Calu3 (cell line): ENCODE measurements around the gene CDC42EP1. TPM values are rescaled to one million over a fixed set of nuclear protein-coding genes. Genes with fewer than 3 reads are reported as not detected.
"Not testable (repeated sequence)": the region's sequence is repeated elsewhere in the genome, so short reads cannot be mapped to it uniquely, and the experiment has no call there.

Experiments
- BruUV-seq: library from RNA; stranded (reverse); fragments of 400-500 nt; replicated peaks from 2 replicates; lab custom pipeline; 2021; lab: Mats Ljungman, UMichigan
- CTCF ChIA-PET: fragments of 300-600 bp; sonication (Branson Sonifier 250); formaldehyde crosslinking; loops from one replicate; lab custom pipeline; 2022; ENCODE audit warnings: antibody characterized with exemption; lab: Charles Lee
- DNase-seq: peaks from one replicate; pipeline ENCODE4 v3.0.0; 2022
- H3K27ac Mint-ChIP-seq: one replicate; pipeline ENCODE4 v1.8.0; 2022; ENCODE audit warnings: mixed read lengths; ENCODE audit not compliant: unreplicated experiment
- H3K27me3 Mint-ChIP-seq: one replicate; pipeline ENCODE4 v1.8.0; 2022; ENCODE audit warnings: mixed read lengths; ENCODE audit not compliant: unreplicated experiment
- H3K36me3 Mint-ChIP-seq: one replicate; pipeline ENCODE4 v1.8.0; 2022; ENCODE audit warnings: mild to moderate bottlenecking, moderate library complexity, mixed read lengths; ENCODE audit not compliant: insufficient read depth, unreplicated experiment
- H3K4me1 Mint-ChIP-seq: one replicate; pipeline ENCODE4 v1.8.0; 2022; ENCODE audit warnings: mild to moderate bottlenecking, low read depth, mixed read lengths; ENCODE audit not compliant: unreplicated experiment
- H3K4me3 Mint-ChIP-seq: one replicate; pipeline ENCODE4 v1.8.0; 2022; ENCODE audit warnings: mild to moderate bottlenecking, low read depth, moderate library complexity, mixed read lengths; ENCODE audit not compliant: unreplicated experiment
- H3K9me3 Mint-ChIP-seq: one replicate; pipeline ENCODE4 v1.8.0; 2022; ENCODE audit warnings: low read depth, mixed read lengths; ENCODE audit not compliant: unreplicated experiment
- intact Hi-C: fragments of 100-400 bp; cut with micrococcal nuclease; formaldehyde crosslinking; loops from one replicate; pipeline ENCODE4 v1.10.0; 2022; ENCODE audit not compliant: unreplicated experiment
- total RNA-seq: library from RNA; stranded (reverse); gene quantifications from 2 replicates; pipeline ENCODE4 v1.2.3, GENCODE V29; 2022
- TF ChIP-seq, protein P1 (sequence below): fragments of 200-600 bp; IDR thresholded peaks from one replicate; pipeline ENCODE4 v1.8.0; 2022; ENCODE audit warnings: antibody characterized with exemption; ENCODE audit not compliant: unreplicated experiment

CDC42EP1 gene
- total RNA-seq, 1 experiment from 2014 or later, result 162 TPM

DNA sequence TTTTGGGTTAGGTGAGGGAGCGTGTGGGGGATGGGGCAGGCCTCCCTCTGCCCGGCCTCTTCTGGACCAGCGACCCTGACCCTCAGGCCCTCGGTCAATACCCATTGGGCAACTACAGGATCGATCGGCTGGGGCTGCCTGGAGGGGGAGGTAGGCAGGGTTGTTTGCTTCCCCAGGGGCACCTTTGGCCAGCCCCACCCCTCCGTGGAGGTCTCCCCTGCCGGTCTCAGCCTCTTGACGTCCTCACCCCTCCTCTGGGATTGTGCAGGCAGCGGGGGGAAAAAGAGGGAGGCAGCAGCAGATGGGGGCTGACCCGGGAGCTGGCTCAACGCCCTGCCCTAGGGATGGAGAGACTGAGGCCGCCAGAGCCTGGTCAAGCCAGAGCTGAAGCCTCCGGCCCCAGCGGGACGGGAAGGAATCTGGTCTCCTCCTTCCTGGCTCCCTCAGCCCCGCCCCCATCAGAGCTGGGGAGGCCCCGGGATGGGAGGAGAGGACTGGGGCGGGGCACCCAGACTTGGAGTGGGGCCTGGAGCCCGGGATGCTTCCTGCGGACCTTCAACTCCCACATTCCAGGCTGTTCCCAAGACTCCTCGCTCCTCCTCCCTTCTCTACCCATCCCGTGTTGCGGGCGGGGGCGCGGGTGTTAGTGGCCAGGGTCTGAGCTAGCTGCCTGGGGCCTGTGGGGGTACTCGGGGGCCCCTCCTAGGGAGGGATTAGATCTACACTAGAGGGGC, 14.4 kb upstream of the CDC42EP1 start:
- TF ChIP-seq, protein P1, sequence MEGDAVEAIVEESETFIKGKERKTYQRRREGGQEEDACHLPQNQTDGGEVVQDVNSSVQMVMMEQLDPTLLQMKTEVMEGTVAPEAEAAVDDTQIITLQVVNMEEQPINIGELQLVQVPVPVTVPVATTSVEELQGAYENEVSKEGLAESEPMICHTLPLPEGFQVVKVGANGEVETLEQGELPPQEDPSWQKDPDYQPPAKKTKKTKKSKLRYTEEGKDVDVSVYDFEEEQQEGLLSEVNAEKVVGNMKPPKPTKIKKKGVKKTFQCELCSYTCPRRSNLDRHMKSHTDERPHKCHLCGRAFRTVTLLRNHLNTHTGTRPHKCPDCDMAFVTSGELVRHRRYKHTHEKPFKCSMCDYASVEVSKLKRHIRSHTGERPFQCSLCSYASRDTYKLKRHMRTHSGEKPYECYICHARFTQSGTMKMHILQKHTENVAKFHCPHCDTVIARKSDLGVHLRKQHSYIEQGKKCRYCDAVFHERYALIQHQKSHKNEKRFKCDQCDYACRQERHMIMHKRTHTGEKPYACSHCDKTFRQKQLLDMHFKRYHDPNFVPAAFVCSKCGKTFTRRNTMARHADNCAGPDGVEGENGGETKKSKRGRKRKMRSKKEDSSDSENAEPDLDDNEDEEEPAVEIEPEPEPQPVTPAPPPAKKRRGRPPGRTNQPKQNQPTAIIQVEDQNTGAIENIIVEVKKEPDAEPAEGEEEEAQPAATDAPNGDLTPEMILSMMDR, result no peak
- peaks cover 24% of the 10 kb centered on the region for H3K36me3 Mint-ChIP-seq
- CTCF ChIA-PET, result interaction anchor here (0.7 to 4.0 kb wide), 8 partner anchors 11 to 48 kb away, joined by 3 to 51 read pairs (median 12); no protein-coding TSS in a partner anchor
- no peaks in the 10 kb centered on the region for H3K9me3 Mint-ChIP-seq
- H3K27ac Mint-ChIP-seq, result peak overlapping the region; percentile 30
- peaks cover 58% of the 10 kb centered on the region for H3K4me1 Mint-ChIP-seq
- intact Hi-C loops, result loop anchor here (1.0 kb wide), 1 partner anchor 21 kb away; no protein-coding TSS in a partner anchor
- DNase-seq, result peak; percentile 84
- BruUV-seq, result TSS peak; percentile 67
- H3K27me3 Mint-ChIP-seq, result no peaks in the 10 kb centered on the region
- peak overlapping the region; percentile 46 for H3K4me3 Mint-ChIP-seq

DNA sequence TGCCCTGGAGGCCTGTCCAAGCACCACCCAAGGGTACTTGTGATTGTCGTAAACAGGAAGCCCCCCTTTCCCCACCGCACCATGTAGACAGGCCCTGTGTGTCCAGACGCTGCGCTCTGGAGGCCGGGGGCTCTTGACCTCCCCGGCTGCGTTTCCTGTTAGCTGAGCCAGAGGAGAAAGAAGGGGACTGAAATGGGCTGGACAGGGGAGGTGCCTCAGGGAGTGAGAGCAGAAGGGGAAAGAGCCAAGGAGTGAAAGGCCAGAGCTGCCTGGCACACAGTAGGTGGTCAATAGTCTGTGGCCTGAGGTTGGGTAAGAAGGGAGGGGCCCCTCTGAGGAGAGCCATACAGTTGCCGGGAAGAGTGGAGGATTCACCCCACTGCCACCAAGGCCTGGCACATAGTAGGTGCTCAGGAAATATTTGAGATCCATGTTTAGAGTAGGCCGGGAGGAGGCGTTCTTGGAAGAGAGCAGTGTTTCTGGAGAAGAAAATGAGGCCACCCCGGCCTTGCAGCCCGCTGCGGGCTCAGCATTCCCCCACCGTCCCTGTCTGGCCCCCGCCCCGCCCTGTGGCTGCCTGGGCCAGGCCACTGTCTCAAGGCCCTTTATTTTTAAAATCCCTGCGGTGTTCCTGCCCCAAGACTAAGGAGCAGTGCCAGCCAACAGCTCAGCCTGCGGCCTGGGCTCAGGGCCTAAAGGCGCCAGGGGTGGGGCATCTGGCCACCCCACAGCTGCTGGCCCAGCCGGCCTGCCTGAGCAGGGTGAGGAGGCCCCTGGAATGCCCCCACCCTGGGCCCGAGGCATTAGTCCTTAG, 13.6 kb upstream of the CDC42EP1 start:
- no peaks in the 10 kb centered on the region for H3K27me3 Mint-ChIP-seq
- DNase-seq, result no peak
- H3K4me3 Mint-ChIP-seq, result no peak overlapping the region
- peaks cover 55% of the 10 kb centered on the region for H3K4me1 Mint-ChIP-seq
- intact Hi-C loops, result no loop called here
- H3K36me3 Mint-ChIP-seq, result peaks cover 17% of the 10 kb centered on the region
- no peaks in the 10 kb centered on the region for H3K9me3 Mint-ChIP-seq
- TF ChIP-seq, protein P1, result no peak
- peak overlapping the region; percentile 30 for H3K27ac Mint-ChIP-seq
- CTCF ChIA-PET, result interaction anchor here (0.8 to 4.0 kb wide), 8 partner anchors 11 to 48 kb away, joined by 3 to 51 read pairs (median 12); no protein-coding TSS in a partner anchor
- BruUV-seq, result no TSS peak

DNA sequence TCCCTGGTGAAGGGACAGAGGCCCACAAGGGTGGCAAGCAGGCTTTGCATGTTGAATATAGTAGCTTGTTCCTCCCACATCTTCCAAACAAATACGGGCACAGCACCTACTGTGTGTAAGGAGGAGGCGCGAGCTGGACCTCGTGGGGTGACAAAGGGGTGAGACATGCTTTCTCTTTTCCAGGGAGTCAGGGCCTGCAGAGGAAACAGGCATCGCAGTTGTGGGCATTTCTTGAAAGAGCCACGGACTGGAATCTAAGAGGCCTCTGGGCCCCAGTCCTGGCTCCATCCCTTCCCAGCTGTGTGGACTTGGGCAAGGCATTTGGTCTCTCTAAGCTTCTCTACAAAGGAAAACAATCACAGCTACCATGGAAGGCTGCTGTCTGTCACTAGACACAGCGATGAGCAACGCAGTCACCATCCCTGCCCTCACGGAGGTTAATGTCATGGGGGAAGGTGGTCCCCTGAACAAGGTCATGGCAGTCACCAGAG, 13.0 kb upstream of the CDC42EP1 start:
- Mint-ChIP-seq H3K36me3 (peaks cover 15% of the 10 kb centered on the region), H3K4me1 (peaks cover 53% of the 10 kb centered on the region), H3K9me3 (no peaks in the 10 kb centered on the region), H3K27me3 (no peaks in the 10 kb centered on the region), H3K4me3 (no peak overlapping the region), H3K27ac (peak overlapping the region; percentile 30)
- CTCF ChIA-PET, result interaction anchor here (1.2 to 4.0 kb wide), 3 partner anchors 15 to 45 kb away, joined by 5 to 51 read pairs (median 25); no protein-coding TSS in a partner anchor
- no TSS peak for BruUV-seq
- intact Hi-C loops, result no loop called here
- DNase-seq, result no peak
- TF ChIP-seq, protein P1, result no peak

DNA sequence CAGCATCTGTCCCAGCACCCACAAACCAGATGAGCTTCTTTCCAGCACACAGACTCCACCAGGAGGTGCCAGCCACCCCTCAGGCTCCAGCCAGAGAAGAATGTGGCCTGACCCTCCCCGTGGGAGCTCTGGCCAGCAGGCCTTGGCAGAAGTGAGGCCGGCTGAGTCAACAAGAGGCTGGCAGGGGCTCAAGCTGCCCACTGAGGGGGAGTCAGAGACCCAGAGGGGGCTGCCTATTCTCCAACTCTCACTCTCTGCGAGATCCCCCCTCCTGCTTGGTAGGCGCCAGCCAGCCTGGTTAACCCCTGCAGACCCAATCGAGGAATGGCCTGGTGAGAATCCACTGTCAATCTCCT, 10.6 kb upstream of the CDC42EP1 start:
- peak; percentile 72 for DNase-seq
- Mint-ChIP-seq H3K27ac (no peak overlapping the region), H3K4me1 (peaks cover 49% of the 10 kb centered on the region), H3K27me3 (no peaks in the 10 kb centered on the region), H3K36me3 (peaks cover 15% of the 10 kb centered on the region), H3K4me3 (no peak overlapping the region), H3K9me3 (no peaks in the 10 kb centered on the region)
- intact Hi-C loops, result no loop called here
- TF ChIP-seq, protein P1, result peak; percentile 25
- no TSS peak for BruUV-seq
- CTCF ChIA-PET, result interaction anchor here (0.9 to 2.9 kb wide), 11 partner anchors 8 to 78 kb away, joined by 5 to 46 read pairs (median 9); partner anchors contain the start of genes CDC42EP1 and LGALS2

DNA sequence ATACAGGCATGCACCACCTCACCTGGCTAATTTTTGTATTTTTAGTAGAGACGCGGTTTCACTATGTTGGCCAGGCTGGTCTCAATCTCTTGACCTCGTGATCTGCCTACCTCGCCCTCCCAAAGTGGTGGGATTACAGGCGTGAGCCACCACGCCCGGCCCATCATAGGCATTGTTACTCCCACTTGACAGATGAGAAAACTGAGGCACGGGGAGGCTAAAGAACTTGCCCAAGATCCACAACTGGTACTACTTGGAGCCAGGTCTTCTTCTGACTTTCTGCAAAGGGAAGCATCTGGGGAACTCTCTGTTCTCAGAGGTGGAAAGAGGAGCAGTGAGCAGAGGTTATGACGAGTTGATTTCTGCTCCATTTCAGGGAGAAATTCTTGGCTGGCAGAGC, 9.4 kb upstream of the CDC42EP1 start:
- H3K27ac Mint-ChIP-seq, intact Hi-C loops, H3K9me3 Mint-ChIP-seq, H3K27me3 Mint-ChIP-seq, DNase-seq, H3K36me3 Mint-ChIP-seq, BruUV-seq, H3K4me3 Mint-ChIP-seq: not testable (repeated sequence)
- H3K4me1 Mint-ChIP-seq, result peaks cover 42% of the 10 kb centered on the region
- CTCF ChIA-PET, result interaction anchor here (1.0 to 2.6 kb wide), 2 partner anchors 11 to 13 kb away, joined by 3 to 28 read pairs; no protein-coding TSS in a partner anchor
